NCI-H1930 (cell line): ENCODE data around the gene KIZ.
"Not testable (repeated sequence)": the region's sequence is repeated elsewhere in the genome, so short reads cannot be mapped to it uniquely, and the experiment has no call there.

Source experiments
- DNase-seq, 2 experiments: peaks; one replicate each; lab custom pipeline; 2025; lab: John Stamatoyannopoulos, UW

Gene KIZ

GRCh38 chr20:21139881-21140566 is 14.1 kb downstream of the KIZ start:
- no peak for DNase-seq

GRCh38 chr20:21141825-21142224 is 15.9 kb downstream of the KIZ start:
- no peak for DNase-seq

GRCh38 chr20:21143194-21143890 is 17.5 kb downstream of the KIZ start:
- DNase-seq: no peak

GRCh38 chr20:21145424-21145823 is 19.5 kb downstream of the KIZ start:
- DNase-seq: no peak

GRCh38 chr20:21146215-21146614 is 20.3 kb downstream of the KIZ start:
- no peak for DNase-seq

- no peak for DNase-seq
These were observed 21.7 kb downstream of the KIZ start for GRCh38 chr20:21147593-21147992.

- no peak for DNase-seq
These were observed 23.5 kb downstream of the KIZ start for GRCh38 chr20:21149344-21149743.

GRCh38 chr20:21151791-21152190 is 25.9 kb downstream of the KIZ start:
- no peak for DNase-seq

- DNase-seq: no peak
These were observed 28.8 kb downstream of the KIZ start for GRCh38 chr20:21154692-21155091.

GRCh38 chr20:21155268-21155667 is 29.4 kb downstream of the KIZ start:
- DNase-seq: no peak

- no peak for DNase-seq
These were observed 30.4 kb downstream of the KIZ start for GRCh38 chr20:21156266-21156665.

GRCh38 chr20:21157006-21157405 is 31.1 kb downstream of the KIZ start:
- no peak for DNase-seq

- no peak for DNase-seq
These were observed 33.9 kb downstream of the KIZ start for GRCh38 chr20:21159658-21160380.

GRCh38 chr20:21161926-21162325 is 36.0 kb downstream of the KIZ start:
- DNase-seq: no peak

- no peak for DNase-seq
These were observed 36.7 kb downstream of the KIZ start for GRCh38 chr20:21162631-21163030.

GRCh38 chr20:21166801-21167200 is 40.9 kb downstream of the KIZ start:
- DNase-seq: no peak

- DNase-seq: no peak
These were observed 41.4 kb downstream of the KIZ start for GRCh38 chr20:21167261-21167660.

- not testable (repeated sequence) for DNase-seq
These were observed 42.2 kb downstream of the KIZ start for GRCh38 chr20:21168061-21168460.

- DNase-seq: no peak
These were observed 46.7 kb downstream of the KIZ start for GRCh38 chr20:21172626-21173025.

- DNase-seq: no peak
These were observed 47.6 kb downstream of the KIZ start for GRCh38 chr20:21173485-21173884.

- no peak for DNase-seq
These were observed 48.8 kb downstream of the KIZ start for GRCh38 chr20:21174516-21175239.

GRCh38 chr20:21175433-21175832 is 49.6 kb downstream of the KIZ start:
- DNase-seq: no peak
